Hepatocyte (in vitro differentiated cells): ENCODE results near the gene TOM1L1.

Experiments
- CTCF ChIP-seq: fragments of 200-600 bp; sonication (generic); IDR thresholded peaks from 2 replicates; pipeline ENCODE4 v1.5.1; 2016; ENCODE audit warnings: antibody characterized with exemption, mild to moderate bottlenecking; ENCODE audit not compliant: poor library complexity
- EZH2 ChIP-seq: fragments of 200-600 bp; sonication (generic); IDR thresholded peaks from 2 replicates; pipeline ENCODE4 v1.6.1; 2016; ENCODE audit warnings: antibody characterized with exemption, mild to moderate bottlenecking, borderline replicate concordance
- EZH2phosphoT487 ChIP-seq: fragments of 200-600 bp; sonication (generic); IDR thresholded peaks from one replicate; pipeline ENCODE4 v1.6.1; 2018; ENCODE audit warnings: antibody characterized with exemption, mild to moderate bottlenecking, low read depth, moderate library complexity; ENCODE audit not compliant: unreplicated experiment, severe bottlenecking

- TF ChIP-seq CTCF (no peak), EZH2 (no peak), EZH2phosphoT487 (no peak)
Observed at GRCh38 chr17:54990118-54990517, 89.5 kb downstream of the TOM1L1 start.
